Measurements from ENCODE around the gene DOK4.
A peak's percentile ranks its signal among the peaks of the same experiment; 100 is the strongest.

Gene DOK4

DNA sequence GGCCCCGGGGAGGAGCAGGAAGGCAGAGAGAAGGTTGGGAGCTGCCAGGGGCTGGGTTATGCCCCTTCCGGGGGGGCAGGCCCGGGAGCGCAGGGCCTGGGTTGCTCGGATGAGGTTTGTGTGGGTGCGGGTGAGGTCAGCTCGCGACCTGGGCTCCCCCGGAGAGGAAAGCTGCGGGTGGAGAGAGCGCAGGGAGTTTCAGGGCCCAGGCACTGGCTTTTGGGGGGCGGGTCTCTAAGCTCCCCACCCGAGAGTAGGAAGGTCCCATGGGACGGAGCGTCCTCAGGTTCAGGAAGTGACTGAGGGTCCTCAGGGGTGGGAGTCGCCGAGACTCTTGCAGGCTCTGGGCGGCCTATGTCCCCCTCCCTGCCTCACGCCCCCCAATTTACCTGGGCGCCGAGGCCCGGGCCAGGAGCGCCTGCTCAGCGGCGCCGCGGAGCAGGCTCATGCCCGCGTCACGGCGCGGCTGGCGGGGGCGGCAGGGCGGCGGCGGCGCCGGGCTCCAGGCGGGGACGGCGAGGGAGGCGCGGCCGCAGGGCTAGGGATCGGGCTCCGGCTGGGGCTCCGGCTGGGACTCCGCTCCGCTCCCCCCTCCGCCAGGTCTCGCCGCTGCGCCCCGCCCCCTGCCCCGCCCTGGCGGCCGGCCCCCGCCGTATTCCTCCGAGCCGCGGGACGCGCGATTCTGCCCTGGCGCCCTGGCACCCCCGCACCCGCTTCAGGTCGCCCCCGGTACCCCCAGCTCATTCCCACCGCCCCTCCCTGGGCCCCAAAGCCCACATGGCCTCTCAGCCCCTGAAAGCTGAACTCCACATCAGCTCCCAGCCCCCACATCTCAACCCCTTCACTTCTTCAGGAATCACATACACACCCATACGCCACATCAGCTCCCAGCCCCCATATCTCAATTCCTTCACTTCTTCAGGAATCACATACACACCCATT is at the start of gene DOK4:
Gene DOK4, minus strand, starts transcription at position 578 of the 942 bp plus-strand sequence. CDS start 6,986 bp downstream, outside the sequence.
- DNase-seq (ENCODE audit: low read depth): peak; percentile 45

DNA sequence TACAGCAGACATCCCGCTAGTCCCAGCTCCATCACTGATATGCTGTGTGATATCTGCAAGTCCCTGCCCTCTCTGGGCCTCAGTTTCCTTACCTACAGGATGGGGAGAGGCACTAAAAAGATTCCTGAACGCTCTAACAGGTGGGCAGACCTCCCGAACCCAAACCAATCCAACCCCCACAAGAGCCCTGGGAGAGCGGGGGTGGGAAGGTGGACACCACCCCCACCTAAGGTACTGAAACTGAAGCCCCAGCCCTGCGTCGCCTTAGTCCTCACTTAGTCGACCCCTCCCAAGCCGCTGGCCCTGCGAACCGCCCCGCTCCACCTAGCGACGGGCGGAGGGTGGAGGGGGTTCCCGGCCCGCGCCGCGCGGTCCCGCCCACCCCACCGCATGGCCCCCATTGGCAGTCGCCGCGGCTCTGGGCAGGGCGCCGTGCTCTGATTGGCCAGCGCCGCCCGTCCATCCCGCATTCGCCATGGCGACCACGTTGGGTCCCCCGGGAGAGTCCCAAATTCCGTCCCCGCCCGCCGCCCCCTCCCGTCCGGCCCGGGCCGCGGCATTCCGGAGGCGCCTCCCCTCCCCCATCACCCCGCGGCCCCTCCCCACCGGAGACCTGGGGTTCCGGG is 49.5 kb upstream of the DOK4 start:
- DNase-seq (ENCODE audit: low read depth): peak; percentile 68

DNA sequence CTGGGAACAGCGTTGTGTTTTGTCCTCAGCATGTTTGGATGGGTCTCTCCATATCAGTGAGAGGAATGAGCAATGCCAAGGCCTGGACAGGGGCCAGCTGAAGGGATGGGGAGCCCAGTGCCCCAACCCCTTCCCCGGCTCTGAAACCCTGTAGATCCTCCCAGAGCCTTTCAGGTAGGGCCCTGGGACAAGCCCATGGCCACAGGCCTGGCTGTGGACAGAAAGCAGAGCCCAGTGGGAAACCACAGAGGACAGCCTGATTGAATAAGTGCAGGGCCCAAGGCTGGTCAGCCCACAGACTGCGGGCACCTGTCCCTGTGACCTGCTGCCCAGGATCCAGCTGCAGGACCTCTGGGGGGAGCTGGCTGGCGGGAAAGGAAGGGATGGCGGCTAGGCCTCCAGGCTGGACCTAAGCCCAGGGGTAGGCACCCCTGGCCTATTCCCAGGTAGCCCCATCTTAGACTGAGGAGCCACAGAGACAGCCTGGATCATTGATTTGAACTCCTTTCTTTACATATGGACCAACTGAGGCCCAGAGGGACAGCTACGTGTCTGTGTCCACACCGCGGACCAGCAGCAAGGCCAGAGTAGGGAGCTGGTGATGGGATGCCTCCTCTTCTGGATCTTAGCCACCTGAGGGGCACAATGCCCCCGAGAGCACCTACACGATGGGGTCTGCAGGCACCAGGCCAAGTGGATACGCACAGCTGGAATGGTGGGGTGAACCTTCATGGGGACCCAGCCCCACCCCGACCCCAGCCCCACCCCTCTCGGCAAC is 48.8 kb upstream of the DOK4 start:
- DNase-seq (ENCODE audit: low read depth): no peak

DNA sequence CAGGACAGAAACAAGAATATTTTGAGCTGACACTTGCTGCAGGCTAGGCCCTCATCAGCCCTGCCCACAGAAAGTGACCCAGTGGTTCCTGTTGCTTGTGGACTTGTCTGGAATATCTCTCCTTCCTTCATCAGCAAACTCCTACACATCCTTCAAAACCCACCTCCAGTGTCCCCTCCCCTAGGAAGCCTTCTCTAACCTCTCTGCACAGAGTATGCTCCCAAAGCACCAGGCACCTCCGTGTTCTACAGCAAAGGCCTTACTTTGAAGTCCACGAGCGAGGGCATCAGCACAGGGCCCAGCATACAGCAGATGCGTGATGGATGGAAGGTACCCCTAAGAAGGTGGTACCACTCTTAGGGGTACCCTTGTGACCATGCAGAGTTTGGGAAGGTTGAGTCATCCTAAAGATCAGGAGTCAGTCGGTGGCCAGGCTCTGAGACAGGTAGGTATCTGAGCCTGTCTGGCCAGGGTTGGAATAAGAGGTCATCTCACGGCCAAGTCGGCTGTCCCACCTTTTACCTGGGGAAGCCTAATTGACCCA is 48.1 kb upstream of the DOK4 start:
- no peak for DNase-seq (ENCODE audit: low read depth)

DNA sequence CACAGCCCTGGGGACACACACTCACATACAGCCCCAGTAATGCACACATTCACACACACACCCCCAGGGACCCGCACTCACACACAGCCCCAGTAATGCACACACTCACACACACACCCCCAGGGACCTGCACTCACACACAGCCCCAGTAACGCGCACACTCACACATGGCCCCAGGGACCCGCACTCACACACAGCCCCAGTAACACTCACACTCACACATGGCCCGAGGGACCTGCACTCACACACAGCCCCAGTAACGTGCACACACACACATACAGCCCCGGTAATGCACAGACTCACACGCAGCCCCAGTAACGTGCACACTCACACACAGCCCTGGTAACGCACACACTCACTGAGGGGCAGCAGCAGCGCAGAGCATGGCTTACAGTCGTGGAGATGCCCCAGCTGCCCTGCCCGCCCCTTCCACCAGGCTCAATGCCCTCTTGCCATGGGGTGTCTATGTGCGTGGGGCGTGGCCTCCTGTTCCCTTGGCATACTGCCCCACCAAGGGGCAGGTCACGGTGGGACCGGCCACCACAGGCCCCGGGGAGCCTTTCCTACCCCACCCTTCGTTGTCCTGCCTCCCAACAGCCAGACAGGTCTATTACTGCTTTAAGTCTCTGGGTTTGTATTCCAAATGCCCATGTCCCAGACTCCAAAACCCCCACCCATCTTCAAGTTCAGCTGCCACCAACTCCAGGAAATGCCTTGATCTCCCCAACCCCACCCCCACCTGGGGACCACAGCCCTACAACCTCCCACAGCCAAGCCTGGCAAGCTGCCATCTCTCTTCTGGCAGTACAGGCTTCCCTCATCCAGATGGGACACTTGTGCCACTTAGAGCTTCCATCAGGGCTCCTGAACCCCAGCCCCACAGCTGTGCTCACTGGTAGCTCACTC is 47.4 kb upstream of the DOK4 start:
- no peak for DNase-seq (ENCODE audit: low read depth)

DNA sequence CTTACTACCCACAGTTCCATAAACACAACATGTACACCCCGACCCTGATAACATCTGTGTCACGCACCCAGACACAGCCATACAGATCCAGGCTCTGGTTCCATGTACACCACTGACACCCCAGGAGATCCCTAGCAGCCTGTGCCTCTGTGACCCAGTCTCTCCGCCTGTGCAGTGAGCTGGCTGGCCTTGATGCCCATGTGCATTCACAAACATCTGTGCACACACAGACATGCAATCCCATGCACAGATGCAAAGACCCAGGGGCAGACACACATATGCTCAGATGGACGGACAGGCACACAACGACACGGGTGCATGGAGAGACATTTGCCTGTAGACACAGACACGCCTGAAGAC is 46.0 kb upstream of the DOK4 start:
- no peak for DNase-seq (ENCODE audit: low read depth)

DNA sequence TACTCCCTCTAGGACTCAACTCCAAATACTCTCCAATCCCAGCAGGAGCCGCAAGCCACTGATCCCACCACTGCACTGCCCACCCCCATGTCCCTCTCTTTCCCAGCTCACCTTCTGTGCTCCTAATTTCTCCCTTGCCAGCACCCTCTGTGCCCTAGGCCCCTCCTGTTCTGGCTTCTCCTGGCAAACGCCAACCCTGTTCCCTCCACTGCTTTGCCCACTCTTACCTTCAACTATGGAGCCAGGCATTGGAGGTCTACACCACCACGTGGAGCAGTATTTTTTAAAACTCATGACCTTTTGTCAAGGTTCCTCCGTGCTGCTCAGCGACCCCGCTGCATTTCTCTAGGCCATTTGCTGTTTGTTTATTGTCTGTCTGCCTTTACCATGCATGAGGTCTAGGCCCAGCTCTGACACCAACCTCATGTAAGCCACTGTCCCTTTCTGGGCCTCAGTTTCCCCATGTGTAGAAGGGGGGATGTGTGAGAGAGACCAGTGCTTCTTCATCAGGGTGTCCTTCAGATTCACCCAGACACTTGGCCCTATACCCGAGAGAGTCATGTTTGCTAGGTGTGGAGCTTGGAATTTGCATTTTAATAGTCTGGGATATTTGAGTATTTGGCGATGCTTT is 45.5 kb upstream of the DOK4 start:
- DNase-seq (ENCODE audit: low read depth): no peak

DNA sequence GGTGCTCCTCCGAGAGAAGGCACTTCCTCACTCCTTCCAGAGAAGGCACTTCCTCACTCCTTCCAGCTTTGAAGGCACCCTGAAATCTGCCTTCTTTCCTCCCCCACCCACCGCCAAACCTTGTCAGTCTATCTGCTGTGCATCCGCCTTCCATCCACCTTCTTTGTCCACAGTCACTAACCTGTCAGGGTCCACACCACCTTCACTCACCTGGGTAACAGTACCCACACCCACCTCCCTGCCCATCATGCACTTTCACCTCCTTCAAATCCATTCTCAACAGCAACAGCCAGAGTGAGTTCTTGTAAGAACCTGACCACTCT is 44.9 kb upstream of the DOK4 start:
- DNase-seq (ENCODE audit: low read depth): no peak

DNA sequence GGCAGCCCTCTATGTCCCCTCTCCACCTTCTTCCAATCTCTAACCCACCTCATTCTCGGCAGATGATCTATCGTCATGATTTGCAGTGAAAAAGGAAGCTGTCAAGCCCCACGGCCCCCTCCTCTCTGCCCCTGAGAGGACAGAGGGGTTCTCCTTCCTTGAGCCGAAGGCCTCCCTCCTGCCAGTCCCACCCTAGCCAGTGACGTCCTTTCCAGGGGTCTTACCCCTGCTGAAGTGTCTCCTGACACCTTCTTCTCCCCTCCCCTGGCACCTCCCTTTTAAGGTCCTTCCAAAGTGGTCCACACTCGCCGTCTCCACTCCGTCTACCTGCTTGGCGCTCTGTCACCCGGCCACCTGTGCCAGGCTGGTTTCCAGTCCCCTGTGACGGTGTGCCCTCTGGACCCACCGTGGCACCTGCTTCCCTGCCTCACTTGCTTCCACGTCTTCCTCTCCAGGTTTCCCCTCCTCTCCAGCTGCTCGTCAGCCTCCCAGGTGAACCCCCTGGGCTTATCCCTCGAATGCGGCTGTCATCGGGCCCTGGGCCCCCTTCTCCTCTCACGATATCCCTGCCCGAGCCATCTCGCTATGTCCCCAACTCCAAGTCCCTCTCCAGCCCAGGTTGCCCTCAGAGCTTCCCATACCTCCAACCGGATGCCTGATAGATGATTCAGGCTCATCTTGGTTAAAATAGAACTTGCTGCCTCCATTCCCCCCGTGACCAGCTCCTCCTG is 44.4 kb upstream of the DOK4 start:
- no peak for DNase-seq (ENCODE audit: low read depth)

DNA sequence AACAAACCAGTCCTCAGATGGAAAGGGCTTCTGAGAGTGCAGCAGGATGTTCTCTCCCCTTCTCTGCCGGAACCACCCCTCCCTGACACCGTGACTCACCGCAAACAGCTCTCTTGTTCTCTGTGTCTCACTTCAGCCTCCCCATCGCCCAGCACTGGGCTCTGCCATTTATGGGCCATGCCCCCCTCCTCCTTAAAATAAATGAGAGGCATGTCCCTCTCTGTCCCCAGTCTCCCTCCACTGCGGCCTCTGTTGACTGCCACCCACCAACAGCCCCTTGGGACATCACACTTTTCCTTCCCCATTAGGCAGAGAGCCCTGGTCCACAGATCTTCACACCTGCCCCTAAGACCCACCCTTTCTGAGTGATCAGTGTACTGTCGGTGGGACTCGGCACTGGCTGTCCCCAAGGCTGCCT is 43.8 kb upstream of the DOK4 start:
- DNase-seq (ENCODE audit: low read depth): peak; percentile 21

DNA sequence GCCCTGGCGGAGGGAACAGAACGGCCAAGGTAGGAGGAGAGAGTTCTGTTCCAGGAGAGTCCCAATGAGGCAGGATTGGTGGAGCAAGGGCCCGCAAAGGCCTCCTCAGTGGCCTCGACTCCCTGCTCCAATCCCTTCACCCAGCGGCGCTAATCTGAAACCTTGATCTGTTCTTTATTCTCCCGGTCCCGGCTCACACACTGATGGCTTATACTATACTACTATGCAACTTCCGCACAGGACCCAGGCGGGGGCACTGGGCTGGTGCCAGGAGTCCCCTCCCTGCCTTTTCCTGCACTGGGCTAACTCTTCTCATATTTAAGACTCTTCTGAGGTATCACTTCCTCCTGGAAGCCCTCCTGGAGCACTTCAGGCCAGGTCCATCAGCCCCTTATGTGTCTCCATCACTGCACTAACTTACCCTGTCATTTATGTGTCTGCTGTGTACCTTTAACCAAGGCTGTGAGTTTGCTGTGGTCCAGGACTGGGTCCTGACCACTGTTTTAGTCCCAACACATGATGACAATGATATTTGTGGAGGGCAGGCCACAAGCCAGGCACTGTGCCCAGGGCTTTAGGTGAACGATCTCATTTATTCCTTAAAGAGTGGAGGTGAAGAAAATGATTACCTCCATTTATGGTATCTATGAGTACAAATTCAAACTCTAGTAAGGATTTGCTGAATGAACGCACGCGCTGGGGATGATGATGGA is 43.3 kb upstream of the DOK4 start:
- DNase-seq (ENCODE audit: low read depth): no peak

GRCh38 chr16:57528499-57529390 is 42.5 kb upstream of the DOK4 start:
- no peak for DNase-seq (ENCODE audit: low read depth)

GRCh38 chr16:57527610-57528360 is 41.5 kb upstream of the DOK4 start:
- DNase-seq (ENCODE audit: low read depth): no peak

DNA sequence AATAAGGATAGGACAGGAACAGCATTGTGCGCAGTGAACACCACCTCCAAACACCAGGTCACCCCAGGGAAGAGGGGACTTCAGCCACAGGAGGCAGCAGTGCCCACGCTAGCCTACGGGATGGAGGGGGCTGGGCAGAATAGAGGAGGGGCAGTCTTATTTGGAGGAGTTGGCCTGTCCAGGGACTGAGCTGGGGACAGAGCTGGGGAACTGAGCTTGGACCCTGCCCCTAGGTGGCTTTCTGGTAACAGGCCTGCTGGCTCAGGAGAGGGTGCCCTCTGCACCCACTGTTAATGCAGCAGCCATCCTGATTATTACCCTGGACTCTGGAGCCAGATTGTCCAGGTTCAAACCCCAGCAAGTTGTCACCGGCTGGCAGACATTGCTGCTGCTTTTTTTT is 40.7 kb upstream of the DOK4 start:
- DNase-seq (ENCODE audit: low read depth): no peak

DNA sequence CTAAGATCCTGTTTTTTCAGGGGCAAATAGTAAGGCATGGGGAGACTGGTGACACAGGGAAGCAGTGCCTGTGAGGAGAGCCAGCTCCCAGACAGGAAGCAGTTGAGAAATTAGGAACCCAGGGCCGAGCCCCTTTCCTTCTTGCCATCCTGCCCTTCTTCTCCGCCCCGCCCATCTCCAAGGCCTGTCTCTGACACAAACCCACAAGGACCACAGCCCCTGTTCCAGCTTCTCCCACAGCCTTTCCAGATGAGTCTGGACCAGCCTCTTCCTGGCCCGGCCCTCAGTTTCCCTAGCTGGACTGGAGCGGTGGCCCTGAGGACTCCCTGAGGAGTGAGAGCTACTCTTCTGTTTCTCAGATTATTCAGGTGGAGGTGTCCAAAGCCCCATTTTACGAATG is 40.2 kb upstream of the DOK4 start:
- no peak for DNase-seq (ENCODE audit: low read depth)

GRCh38 chr16:57525761-57526160 is 39.5 kb upstream of the DOK4 start:
- no peak for DNase-seq (ENCODE audit: low read depth)

DNA sequence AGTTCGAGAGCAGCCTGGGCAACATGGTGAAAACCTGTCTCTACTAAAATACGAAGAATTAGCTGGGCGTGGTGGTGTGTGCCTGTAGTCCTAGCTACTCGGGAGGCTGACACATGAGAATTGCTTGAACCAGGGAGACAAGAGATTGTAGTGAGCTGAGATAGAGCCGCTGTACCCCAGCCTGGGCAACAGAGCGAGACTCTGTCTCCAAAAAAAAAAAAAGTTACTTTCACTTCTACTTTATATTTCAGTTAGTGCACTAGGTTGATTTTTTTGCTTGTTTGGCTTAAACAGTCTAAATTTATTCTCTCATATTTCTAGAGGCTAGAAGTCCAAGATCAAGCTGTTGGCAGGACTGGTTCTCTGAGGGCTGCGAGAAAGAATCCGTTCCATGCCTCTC is 36.7 kb upstream of the DOK4 start:
- DNase-seq (ENCODE audit: low read depth): no peak

DNA sequence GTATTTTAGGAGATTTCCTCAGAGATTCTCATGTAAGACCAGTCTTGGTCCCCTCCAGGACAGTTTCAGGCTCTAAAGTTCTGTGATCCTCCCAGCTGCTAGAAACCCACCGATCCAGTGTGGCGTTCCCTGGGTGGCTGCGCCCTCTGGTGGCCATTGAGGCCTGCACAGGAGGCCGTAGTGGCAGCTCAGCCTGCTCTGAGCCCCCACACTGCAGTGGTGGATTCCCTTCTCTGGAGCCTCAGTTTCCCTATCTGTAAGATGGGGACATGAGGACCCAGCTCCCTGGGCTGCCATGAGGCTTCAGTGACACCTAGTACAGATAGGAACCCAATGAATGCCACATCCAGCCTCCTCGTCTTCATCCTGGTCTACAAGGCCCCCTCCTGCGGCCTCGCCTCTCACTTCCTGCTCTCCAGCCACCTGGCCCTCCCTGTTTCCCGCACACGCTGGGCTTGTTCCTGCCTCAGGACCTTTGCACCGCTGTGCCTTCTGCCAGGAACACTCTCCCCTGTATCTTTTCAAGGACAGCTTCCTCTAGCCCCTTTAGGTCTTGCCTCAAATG is 33.6 kb upstream of the DOK4 start:
- peak; percentile 28 for DNase-seq (ENCODE audit: low read depth)
